ENCODE data around the gene DHX36. TPM values are rescaled to one million over a fixed set of nuclear protein-coding genes. Genes with fewer than 3 reads are reported as not detected.

DHX36 gene
- polyA plus RNA-seq, 3 donors = 4.7 to 31.5 (median 5.7) TPM

DNA sequence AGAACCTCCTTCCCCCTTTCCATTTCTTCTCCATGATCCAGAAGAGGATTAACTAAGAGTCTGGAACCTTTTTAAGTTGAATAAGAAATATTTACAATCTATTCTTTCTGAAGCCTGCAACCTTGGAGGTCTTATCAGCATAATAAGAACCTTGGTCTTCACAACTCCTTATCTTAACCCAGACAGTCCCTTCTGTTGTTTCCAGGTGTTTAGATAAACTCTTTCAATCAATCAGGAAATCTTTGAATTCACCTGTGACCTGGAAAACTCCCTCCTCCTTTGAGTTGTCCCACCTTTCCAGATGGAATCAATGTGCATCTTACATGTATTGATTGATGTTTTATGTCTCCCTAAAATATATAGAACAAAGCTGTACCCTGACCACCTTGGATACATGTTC lies 3.6 kb upstream of the DHX36 start:
- Histone ChIP-seq H3K79me2 (ENCODE audit: insufficient read depth, low read length) (peaks cover 13% of the 10 kb centered on the region), H3K9ac (ENCODE audit: insufficient read depth, low read length, poor library complexity, severe bottlenecking) (no peak overlapping the region), H4K20me1 (ENCODE audit: insufficient read depth, low read length) (no peaks in the 10 kb centered on the region), H3K4me2 (replicated peaks; ENCODE audit: extremely low read depth, low read length, poor library complexity, severe bottlenecking) (no peak overlapping the region), H3K4me1 (ENCODE audit: control insufficient read depth in 1 of 2, insufficient read depth in 2 of 2, low read length in 2 of 2) (peaks cover 9 to 13% of the 10 kb centered on the region in 2 donors), H3K27me3 (ENCODE audit: control insufficient read depth in 2 of 2, insufficient read depth in 2 of 2, low read length in 2 of 2) (no peaks in the 10 kb centered on the region), H3K4me3 (replicated peaks in 1 of 3; ENCODE audit: low read depth in 2 of 3, low read length in 3 of 3) (no peak overlapping the region), H3K36me3 (replicated peaks in 1 of 2; ENCODE audit: control insufficient read depth in 1 of 2, insufficient read depth in 2 of 2, low read length in 2 of 2) (no peaks in the 10 kb centered on the region), H3K27ac (ENCODE audit: low read depth in 1 of 2, low read length in 2 of 2) (no peak overlapping the region), H2AFZ (ENCODE audit: insufficient read depth, low read depth, low read length, poor library complexity, severe bottlenecking) (peak overlapping the region; percentile 8), H3K9me3 (replicated peaks in 1 of 2; ENCODE audit: control insufficient read depth in 1 of 2, insufficient read depth in 1 of 2, low read length in 2 of 2) (no peaks in the 10 kb centered on the region)
- H3K27me3 Mint-ChIP-seq (ENCODE audit: low read depth in 3 of 3) = peaks cover 0 to 3% (median 2%) of the 10 kb centered on the region in 3 donors
- H3K27ac Mint-ChIP-seq = no peak overlapping the region
- no peak for DNase-seq
- no peaks in the 10 kb centered on the region for H3K9me3 Mint-ChIP-seq
- intact Hi-C loops (cut with micrococcal nuclease) = loop anchor here in 1 of 2 donors (10.0 kb wide), 1 partner anchor 1537 kb away; no protein-coding TSS in a partner anchor
- H3K36me3 Mint-ChIP-seq = no peaks in the 10 kb centered on the region
- H3K4me1 Mint-ChIP-seq = peaks cover 5% of the 10 kb centered on the region
- H3K4me3 Mint-ChIP-seq = no peak overlapping the region
- no peak for TF ChIP-seq CTCF (IDR thresholded peaks at IDR 0.05)

DNA sequence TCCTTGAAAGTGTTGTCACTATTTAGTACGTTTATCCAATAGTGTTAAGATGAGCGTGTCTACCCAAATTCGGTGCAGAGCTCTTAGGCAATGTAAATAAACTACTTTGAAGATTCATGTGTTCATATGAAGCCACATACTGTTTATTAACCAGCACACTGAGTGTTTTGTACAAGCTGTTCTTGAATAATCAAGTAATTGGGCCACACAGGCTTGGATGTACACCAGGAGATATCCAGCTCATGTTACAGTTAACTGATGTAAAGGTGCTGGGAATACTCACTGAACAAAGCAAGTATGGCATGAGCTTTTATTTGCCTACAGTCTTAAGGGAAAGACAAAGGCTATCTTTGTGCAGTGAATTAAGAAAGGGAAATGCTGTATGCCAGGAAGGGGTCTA lies 632 bp upstream of the DHX36 start:
- Histone ChIP-seq H4K20me1 (ENCODE audit: insufficient read depth, low read length) (peaks cover 8% of the 10 kb centered on the region), H3K4me1 (ENCODE audit: control insufficient read depth in 1 of 2, insufficient read depth in 2 of 2, low read length in 2 of 2) (peaks cover 22 to 26% of the 10 kb centered on the region in 2 donors), H3K4me3 (replicated peaks in 1 of 3; ENCODE audit: low read depth in 2 of 3, low read length in 3 of 3) (peak overlapping the region; percentile 67 to 99 (median 92)), H3K27ac (ENCODE audit: low read depth in 1 of 2, low read length in 2 of 2) (peak overlapping the region in 1 of 2 donors; percentile 96), H3K9me3 (replicated peaks in 1 of 2; ENCODE audit: control insufficient read depth in 1 of 2, insufficient read depth in 1 of 2, low read length in 2 of 2) (no peaks in the 10 kb centered on the region), H3K4me2 (replicated peaks; ENCODE audit: extremely low read depth, low read length, poor library complexity, severe bottlenecking) (peak overlapping the region; percentile 88), H3K36me3 (replicated peaks in 1 of 2; ENCODE audit: control insufficient read depth in 1 of 2, insufficient read depth in 2 of 2, low read length in 2 of 2) (no peaks in the 10 kb centered on the region), H3K27me3 (ENCODE audit: control insufficient read depth in 2 of 2, insufficient read depth in 2 of 2, low read length in 2 of 2) (no peaks in the 10 kb centered on the region), H2AFZ (ENCODE audit: insufficient read depth, low read depth, low read length, poor library complexity, severe bottlenecking) (peak overlapping the region; percentile 87), H3K9ac (ENCODE audit: insufficient read depth, low read length, poor library complexity, severe bottlenecking) (peak overlapping the region; percentile 88), H3K79me2 (ENCODE audit: insufficient read depth, low read length) (peaks cover 43% of the 10 kb centered on the region)
- Mint-ChIP-seq H3K36me3 (peaks cover 4 to 5% of the 10 kb centered on the region in 2 donors), H3K4me3 (peak overlapping the region; percentile 86 to 97), H3K27me3 (ENCODE audit: low read depth in 3 of 3) (peaks cover 0 to 3% (median 2%) of the 10 kb centered on the region in 3 donors), H3K27ac (peak overlapping the region; percentile 96 to 99 (median 99)), H3K4me1 (peaks cover 24% of the 10 kb centered on the region), H3K9me3 (no peaks in the 10 kb centered on the region)
- no peak for TF ChIP-seq CTCF (IDR thresholded peaks at IDR 0.05)
- intact Hi-C loops (cut with micrococcal nuclease) = loop anchor here in 1 of 2 donors (10.0 kb wide), 1 partner anchor 1540 kb away; no protein-coding TSS in a partner anchor
- peak in 1 of 3 donors; percentile 4 for DNase-seq
- 94% methylated on average over 3 of the region's 3 CpGs for WGBS (ENCODE audit: insufficient coverage)

Data from CD14-positive monocyte (primary cell).